Transverse colon (tissue), 4 donors: ENCODE data around the gene HIVEP3.

Source experiments
- POLR2A ChIP-seq: fragments of 450-650 bp; IDR thresholded peaks from one replicate; pipeline ENCODE4 v1.6.1; 2016; ENCODE audit warnings: antibody characterized with exemption, mild to moderate bottlenecking, moderate library complexity
- POLR2AphosphoS5 ChIP-seq, 3 donors: sonication (generic); formaldehyde crosslinking; IDR thresholded peaks; one replicate each; pipeline ENCODE4 v1.6.1; 2016; ENCODE audit warnings: antibody characterized with exemption in 3 of 3
- TF ChIP-seq, protein P1 (sequence below), 5 experiments: fragments of 200-600 bp in 3 of 5; fragments of 450-650 bp in 2 of 5; sonication (generic) in 3 of 5; IDR thresholded peaks; 1 replicate in 2 of 5; 2 replicates in 3 of 5; pipeline ENCODE4 v1.5.1; 2016 to 2017; ENCODE audit warnings: antibody characterized with exemption in 5 of 5, inconsistent platforms in 3 of 5, mild to moderate bottlenecking in 2 of 5, moderate library complexity in 1 of 5

DNA sequence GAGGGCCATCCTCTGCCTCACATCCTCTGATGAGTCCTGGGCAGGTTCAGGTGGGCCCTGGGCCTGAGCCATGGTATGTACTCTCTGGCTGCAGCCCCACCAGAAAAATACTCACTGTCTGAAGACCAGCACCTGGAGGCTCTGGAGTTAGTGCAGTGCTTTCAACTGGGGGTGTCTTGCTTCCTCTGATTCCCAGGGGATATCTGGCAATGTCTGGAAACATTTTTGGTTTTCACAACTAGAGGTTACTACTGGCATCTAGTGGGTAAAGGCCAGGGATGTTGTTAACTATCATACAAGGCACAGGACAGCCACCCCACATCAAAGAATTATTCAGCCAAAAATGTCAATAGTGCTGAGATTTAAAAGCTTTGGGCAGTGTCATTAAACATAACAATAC lies 152.7 kb downstream of the HIVEP3 start:
- TF ChIP-seq, protein P1, sequence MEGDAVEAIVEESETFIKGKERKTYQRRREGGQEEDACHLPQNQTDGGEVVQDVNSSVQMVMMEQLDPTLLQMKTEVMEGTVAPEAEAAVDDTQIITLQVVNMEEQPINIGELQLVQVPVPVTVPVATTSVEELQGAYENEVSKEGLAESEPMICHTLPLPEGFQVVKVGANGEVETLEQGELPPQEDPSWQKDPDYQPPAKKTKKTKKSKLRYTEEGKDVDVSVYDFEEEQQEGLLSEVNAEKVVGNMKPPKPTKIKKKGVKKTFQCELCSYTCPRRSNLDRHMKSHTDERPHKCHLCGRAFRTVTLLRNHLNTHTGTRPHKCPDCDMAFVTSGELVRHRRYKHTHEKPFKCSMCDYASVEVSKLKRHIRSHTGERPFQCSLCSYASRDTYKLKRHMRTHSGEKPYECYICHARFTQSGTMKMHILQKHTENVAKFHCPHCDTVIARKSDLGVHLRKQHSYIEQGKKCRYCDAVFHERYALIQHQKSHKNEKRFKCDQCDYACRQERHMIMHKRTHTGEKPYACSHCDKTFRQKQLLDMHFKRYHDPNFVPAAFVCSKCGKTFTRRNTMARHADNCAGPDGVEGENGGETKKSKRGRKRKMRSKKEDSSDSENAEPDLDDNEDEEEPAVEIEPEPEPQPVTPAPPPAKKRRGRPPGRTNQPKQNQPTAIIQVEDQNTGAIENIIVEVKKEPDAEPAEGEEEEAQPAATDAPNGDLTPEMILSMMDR (IDR thresholded peaks at IDR 0.05): no peak
- TF ChIP-seq POLR2AphosphoS5 (IDR thresholded peaks at IDR 0.05) (no peak), POLR2A (no peak)
